Naive B cell (primary cell): ENCODE data around the gene LNP1. TPM values are rescaled to one million over a fixed set of nuclear protein-coding genes. Genes with fewer than 3 reads are reported as not detected.
"Not testable (repeated sequence)": the region's sequence is repeated elsewhere in the genome, so short reads cannot be mapped to it uniquely, and the experiment has no call there.

Source experiments
- ATAC-seq, 2 donors: fragments of 150-1000 bp; cut with Tn5 transposase; 2 replicates each; pipeline ENCODE4 v1.10.0; 2021; ENCODE audit warnings: low read depth in 2 of 2, mild to moderate bottlenecking in 2 of 2, moderate library complexity in 2 of 2
- DNase-seq: peaks from one replicate; pipeline ENCODE4 v3.0.0; 2022
- H3K27ac Mint-ChIP-seq, 6 donors: one replicate each; pipeline ENCODE4 v1.8.0; 2020 to 2022; ENCODE audit warnings: mild to moderate bottlenecking in 6 of 6, mixed read lengths in 6 of 6, moderate library complexity in 5 of 6, inconsistent platforms in 2 of 6
- H3K27me3 Mint-ChIP-seq, 3 donors: one replicate each; pipeline ENCODE4 v1.8.0; 2021 to 2022; ENCODE audit warnings: mixed read lengths in 3 of 3, mild to moderate bottlenecking in 1 of 3
- H3K36me3 Mint-ChIP-seq, 2 donors: one replicate each; pipeline ENCODE4 v1.8.0; 2020 to 2022; ENCODE audit warnings: mixed read lengths in 2 of 2, inconsistent platforms in 1 of 2, mild to moderate bottlenecking in 1 of 2
- H3K4me1 Mint-ChIP-seq, 3 donors: one replicate each; pipeline ENCODE4 v1.8.0; 2020 to 2022; ENCODE audit warnings: mixed read lengths in 3 of 3, inconsistent platforms in 1 of 3, mild to moderate bottlenecking in 1 of 3, moderate library complexity in 1 of 3
- H3K4me3 Mint-ChIP-seq, 8 donors: one replicate each; pipeline ENCODE4 v1.8.0; 2020 to 2022; ENCODE audit warnings: mild to moderate bottlenecking in 8 of 8, mixed read lengths in 8 of 8, moderate library complexity in 8 of 8, inconsistent platforms in 2 of 8
- H3K9me3 Mint-ChIP-seq, 7 donors: one replicate each; pipeline ENCODE4 v1.8.0; 2020 to 2022; ENCODE audit warnings: mixed read lengths in 7 of 7, mild to moderate bottlenecking in 5 of 7, inconsistent platforms in 2 of 7, moderate library complexity in 1 of 7
- polyA plus RNA-seq, 6 donors: library from polyadenylated mRNA; unstranded; fragments of 300-500 nt; fragmentation: Illumina TruSeq; gene quantifications; one replicate each; pipeline ENCODE4 v1.2.3, GENCODE V29; 2021; ENCODE audit warnings: low read depth in 6 of 6

LNP1 gene, protein sequence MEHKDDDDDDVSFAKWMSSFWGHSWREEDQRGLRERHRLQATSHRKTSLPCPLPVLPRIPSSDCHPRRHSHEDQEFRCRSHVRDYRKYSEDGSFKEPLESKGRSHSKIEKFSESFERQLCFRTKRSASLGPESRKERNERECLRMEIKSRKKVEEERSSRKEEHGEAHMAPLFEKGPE
- 1 to 10 TPM in 3 of 6 donors, under 1 TPM in 2, not detected in 1; 0.56 to 1.4 (median 1.0) TPM for polyA plus RNA-seq

DNA sequence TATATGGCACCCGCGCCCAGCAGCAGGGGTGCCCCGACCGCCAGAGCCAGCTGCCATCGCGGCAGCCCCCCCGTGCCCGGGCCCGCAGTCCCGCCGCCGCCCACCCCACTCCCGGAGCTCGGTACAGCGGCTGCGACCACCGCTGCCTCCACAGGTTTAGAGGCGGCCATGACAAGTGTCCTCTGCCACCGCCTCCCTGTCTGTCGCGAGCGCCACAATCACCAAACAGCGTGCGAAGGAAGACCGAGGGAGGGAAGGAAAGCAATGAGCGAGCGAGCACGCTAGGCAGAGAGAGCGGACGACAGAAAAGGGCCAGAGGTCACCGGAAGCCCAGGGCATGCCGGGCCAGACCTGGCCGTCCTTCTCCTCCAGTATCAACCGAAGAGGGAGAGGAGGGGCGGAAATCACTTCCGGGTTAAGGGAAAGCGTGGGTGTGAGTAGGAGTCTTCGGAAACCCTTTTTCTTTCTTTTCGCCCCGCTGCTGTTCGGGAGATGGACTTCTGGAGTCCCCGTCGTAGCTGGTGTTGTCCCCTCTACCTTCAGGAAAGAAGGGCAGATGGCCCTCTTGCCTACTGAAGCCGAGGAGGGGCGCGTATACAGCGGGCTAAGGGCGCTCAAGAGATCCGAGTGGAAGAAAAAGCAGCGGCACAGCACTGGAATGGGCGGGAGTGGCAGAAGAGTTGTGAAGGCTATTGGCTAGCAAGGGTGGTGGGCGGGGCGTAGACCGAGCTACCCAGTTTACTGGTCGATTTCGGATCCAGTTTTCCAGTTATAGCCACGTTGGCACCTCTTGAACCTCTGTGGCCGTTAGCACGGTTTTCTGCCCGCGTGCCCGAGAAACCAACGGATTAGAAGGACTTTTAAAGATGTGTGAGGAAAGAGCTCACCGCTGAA, at the start of gene LNP1, which contains the start of gene TOMM70:
Gene LNP1 (plus strand): TSS at position 760 of the 894 bp plus-strand sequence. CDS start 28,191 bp downstream, outside the sequence.
Gene TOMM70 (minus strand): TSS at position 310 of the 894 bp plus-strand sequence. CDS start 140 bp downstream, at position 170.
- peak within 1 kb of the TSS; percentile 97 to 99 (median 98) for H3K4me3 Mint-ChIP-seq
- no peaks in the 10 kb centered on the region for H3K9me3 Mint-ChIP-seq
- ATAC-seq: peak; percentile 85 to 86
- DNase-seq: peak; percentile 93
- no peaks in the 10 kb centered on the region for H3K36me3 Mint-ChIP-seq
- H3K27me3 Mint-ChIP-seq: no peaks in the 10 kb centered on the region
- peak within 1 kb of the TSS; percentile 91 to 99 (median 96) for H3K27ac Mint-ChIP-seq
- peaks cover 23 to 48% (median 30%) of the 10 kb centered on the region in 3 donors for H3K4me1 Mint-ChIP-seq

DNA sequence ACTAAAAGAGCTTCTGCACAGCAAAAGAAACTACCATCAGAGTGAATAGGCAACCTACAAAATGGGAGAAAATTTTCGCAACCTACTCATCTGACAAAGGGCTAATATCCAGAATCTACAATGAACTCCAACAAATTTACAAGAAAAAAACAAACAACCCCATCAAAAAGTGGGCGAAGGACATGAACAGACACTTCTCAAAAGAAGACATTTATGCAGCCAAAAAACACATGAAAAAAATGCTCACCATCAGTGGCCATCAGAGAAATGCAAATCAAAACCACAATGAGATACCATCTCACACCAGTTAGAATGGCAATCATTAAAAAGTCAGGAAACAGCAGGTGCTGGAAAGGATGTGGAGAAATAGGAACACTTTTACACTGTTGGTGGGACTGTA, 49.6 kb upstream of the LNP1 start:
- not testable (repeated sequence) for DNase-seq, H3K9me3 Mint-ChIP-seq, H3K4me3 Mint-ChIP-seq, ATAC-seq, H3K27me3 Mint-ChIP-seq, H3K4me1 Mint-ChIP-seq, H3K27ac Mint-ChIP-seq
- H3K36me3 Mint-ChIP-seq: peaks cover 28 to 30% of the 10 kb centered on the region in 2 donors

DNA sequence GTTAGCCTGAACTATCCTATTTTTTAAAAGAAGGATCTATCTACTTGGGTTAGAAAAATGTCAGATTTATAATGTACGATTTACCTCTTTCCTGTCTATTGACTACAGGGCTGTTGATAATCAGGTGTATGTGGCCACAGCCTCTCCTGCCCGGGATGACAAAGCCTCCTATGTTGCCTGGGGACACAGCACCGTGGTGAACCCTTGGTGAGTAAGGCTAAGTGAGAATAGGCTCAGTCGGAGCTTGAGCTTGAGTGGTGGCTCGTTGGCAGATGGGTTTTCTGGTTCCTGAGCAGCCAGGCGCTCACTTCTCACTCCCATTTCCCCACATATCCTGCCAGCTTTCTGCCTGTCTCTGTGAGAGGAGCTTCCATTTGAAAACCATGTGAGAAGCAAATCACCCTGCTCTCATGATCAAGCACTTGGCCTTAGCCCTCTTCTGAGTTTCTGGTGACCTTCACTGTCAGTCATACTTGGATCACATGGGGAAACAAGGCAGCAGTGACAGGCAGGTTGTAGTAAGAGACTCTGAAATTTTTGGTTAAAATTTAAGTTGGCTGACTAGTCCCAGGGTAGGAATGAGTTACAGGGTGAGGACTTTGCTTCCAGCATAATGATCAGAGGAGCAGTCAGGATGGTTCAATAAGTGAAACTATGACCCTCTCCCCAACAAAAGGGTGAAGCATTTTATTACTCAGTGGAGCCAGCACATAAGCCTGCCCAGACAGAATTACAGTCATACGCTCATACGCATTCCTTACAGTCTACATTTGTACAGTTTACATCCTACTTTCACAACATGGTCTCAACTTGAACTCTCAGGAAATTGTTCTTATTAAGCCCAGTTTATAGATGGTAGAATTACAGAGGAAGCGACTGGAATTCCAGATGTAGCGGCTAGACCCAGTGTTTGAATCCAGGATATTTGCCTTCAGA, 48.8 kb upstream of the LNP1 start:
- ATAC-seq: no peak
- peak overlapping the region in 2 of 6 donors; percentile 27 to 49 for H3K27ac Mint-ChIP-seq
- H3K9me3 Mint-ChIP-seq: no peaks in the 10 kb centered on the region
- H3K27me3 Mint-ChIP-seq: no peaks in the 10 kb centered on the region
- peaks cover 28 to 30% of the 10 kb centered on the region in 2 donors for H3K36me3 Mint-ChIP-seq
- H3K4me1 Mint-ChIP-seq: no peaks in the 10 kb centered on the region
- no peak overlapping the region for H3K4me3 Mint-ChIP-seq
- no peak for DNase-seq

DNA sequence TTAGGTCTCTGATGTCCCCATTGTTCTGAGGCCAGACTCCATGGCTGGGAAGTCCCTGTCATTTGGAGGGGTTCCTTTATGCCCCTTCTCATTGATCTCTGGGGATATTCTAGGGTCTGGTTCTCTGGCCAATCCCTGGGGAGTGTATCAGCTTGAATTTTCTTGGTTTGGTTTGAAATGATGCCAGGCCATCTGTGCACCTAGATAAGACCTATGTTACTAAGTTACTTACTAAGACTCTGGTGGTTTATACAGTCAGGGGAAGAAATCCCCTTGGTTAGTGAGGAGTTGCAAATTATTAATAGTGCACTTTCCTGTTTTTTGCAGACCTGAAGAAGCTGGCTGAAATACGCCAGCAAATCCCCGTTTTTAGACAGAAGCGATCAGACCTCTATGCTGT, 46.5 kb upstream of the LNP1 start:
- ATAC-seq (no peak), DNase-seq (no peak)
- H3K27ac Mint-ChIP-seq: peak overlapping the region in 1 of 6 donors; percentile 14
- peaks cover 14 to 21% of the 10 kb centered on the region in 2 donors for H3K36me3 Mint-ChIP-seq
- no peak overlapping the region for H3K4me3 Mint-ChIP-seq
- H3K27me3 Mint-ChIP-seq: no peaks in the 10 kb centered on the region
- H3K9me3 Mint-ChIP-seq: no peaks in the 10 kb centered on the region
- H3K4me1 Mint-ChIP-seq: no peaks in the 10 kb centered on the region

DNA sequence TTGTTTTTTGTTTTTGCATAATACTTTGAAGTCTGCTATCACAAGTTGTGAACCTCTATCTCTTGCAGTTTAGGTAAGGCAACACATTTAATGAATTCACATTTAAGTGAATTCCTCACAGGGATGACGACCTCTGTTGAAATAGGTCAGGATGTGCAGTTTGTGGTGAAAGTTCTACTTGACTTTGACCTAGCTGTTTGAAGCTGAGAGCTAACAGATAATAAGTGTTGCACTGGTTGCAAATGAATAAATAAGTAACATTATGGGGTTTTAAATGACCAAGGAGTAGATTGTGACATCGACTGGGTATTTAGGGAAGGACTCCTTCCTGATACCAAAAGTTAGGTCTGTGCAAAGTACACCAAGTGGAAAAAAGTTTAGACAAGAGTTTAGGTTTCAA, 42.9 kb upstream of the LNP1 start:
- Mint-ChIP-seq H3K4me3 (no peak overlapping the region), H3K4me1 (no peaks in the 10 kb centered on the region), H3K27ac (peak overlapping the region in 2 of 6 donors; percentile 34 to 50), H3K9me3 (peaks cover 0 to 6% (median 4%) of the 10 kb centered on the region in 7 donors), H3K27me3 (no peaks in the 10 kb centered on the region), H3K36me3 (peaks cover 16 to 21% of the 10 kb centered on the region in 2 donors)
- DNase-seq: no peak
- no peak for ATAC-seq

DNA sequence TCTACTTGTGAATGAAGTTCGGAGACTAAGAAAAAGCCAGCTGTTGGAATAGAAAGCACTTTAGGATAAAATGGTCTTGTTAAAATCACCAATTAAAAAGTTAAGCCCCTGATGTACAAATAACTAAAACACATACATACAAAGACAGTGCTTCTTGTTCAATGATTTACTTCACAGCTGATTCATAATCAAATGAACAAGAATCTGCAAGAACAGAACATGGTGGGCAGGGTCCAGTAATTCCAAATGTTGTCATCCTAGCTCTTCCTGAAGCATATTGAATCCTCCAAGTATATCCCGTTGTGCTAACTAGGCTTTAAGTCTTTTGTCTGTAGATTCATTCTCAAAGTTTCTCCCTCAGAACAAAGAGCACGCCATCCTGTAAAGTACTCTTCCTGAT, 42.3 kb upstream of the LNP1 start:
- H3K4me3 Mint-ChIP-seq: no peak overlapping the region
- H3K36me3 Mint-ChIP-seq: peaks cover 22 to 24% of the 10 kb centered on the region in 2 donors
- ATAC-seq (no peak), DNase-seq (no peak)
- no peaks in the 10 kb centered on the region for H3K4me1 Mint-ChIP-seq
- H3K27me3 Mint-ChIP-seq: no peaks in the 10 kb centered on the region
- H3K9me3 Mint-ChIP-seq: peaks cover 0 to 6% (median 4%) of the 10 kb centered on the region in 7 donors
- peak overlapping the region in 2 of 6 donors; percentile 34 to 54 for H3K27ac Mint-ChIP-seq

DNA sequence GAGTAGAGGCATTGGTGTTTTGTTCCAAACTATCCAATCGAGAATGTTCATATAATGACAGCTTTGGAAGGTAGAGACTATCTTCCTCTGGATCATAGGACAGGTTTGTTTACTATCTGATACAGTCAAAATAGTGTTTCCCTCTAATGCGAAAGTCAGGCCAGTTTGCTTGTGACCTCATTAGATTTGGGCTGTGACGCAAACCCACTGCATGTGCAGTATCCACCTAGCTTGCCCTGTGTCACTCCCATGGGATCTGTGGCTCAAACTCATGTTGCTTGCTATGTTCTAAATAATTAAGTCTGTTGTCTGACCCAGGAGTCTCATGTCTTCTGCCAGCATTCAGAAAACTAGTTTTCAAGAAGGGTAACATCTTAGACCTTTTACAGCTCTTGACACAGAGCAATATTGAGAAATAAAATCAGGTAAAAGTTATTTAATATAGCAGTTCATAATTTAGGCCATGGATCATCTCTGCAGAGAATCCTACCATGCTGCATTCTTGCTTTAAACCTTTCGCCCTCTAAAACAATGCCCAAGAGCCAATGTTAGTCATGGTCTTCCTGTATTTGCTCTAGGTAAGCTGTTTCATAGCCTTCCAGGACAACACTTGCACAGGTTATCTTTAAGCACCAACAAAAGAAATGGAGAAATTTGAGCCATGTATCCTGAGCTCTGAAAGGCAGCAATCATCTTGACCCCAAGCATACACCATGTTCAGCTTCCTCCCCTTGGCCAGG, 40.4 kb upstream of the LNP1 start:
- Mint-ChIP-seq H3K36me3 (peaks cover 17 to 27% of the 10 kb centered on the region in 2 donors), H3K4me3 (no peak overlapping the region), H3K27me3 (no peaks in the 10 kb centered on the region), H3K4me1 (no peaks in the 10 kb centered on the region), H3K27ac (no peak overlapping the region), H3K9me3 (peaks cover 0 to 6% (median 4%) of the 10 kb centered on the region in 7 donors)
- ATAC-seq (no peak), DNase-seq (no peak)

DNA sequence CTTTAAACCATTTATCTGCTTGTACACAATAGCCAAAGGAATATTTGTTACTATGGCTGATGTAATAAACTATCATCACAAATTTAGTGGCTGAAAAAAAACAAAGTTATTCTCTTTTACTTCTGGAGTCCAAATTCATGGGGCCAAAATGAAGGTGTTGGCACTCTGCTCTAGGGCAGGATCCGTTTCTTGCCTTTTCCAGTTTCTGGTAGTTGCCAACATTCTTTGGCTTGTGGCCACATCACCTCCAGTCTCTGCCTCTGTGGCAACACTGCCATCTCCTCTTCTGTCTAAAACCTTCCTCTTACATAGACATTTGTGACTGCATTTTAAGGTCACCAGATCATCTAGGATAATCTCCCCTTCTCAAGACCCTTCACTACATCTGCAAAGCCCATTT, 39.4 kb upstream of the LNP1 start:
- no peak overlapping the region for H3K27ac Mint-ChIP-seq
- no peak overlapping the region for H3K4me3 Mint-ChIP-seq
- H3K9me3 Mint-ChIP-seq: peaks cover 0 to 6% (median 4%) of the 10 kb centered on the region in 7 donors
- no peaks in the 10 kb centered on the region for H3K4me1 Mint-ChIP-seq
- peaks cover 17 to 28% of the 10 kb centered on the region in 2 donors for H3K36me3 Mint-ChIP-seq
- no peak for DNase-seq
- no peaks in the 10 kb centered on the region for H3K27me3 Mint-ChIP-seq
- no peak for ATAC-seq

DNA sequence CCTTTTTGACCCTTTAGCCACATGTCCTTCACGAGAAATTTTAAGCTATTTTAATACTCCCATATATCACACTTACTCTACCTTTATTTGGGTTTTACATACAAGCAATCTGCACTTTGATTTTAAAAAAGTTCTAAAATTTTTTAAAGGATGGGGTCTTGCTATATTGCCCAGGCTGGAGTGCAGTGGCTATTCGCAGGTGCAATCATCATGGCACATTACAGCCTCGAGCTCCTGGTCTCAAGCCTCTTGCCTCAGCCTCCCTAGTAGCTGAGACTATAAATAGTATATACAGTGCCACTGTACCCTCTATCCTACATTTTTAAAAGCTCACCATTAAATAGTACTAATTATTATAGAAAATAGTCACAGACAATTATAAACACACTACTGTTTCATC, 36.9 kb upstream of the LNP1 start:
- Mint-ChIP-seq H3K4me3 (peak overlapping the region in 1 of 8 donors; percentile 29), H3K27ac (peak overlapping the region in 2 of 6 donors; percentile 52 to 63), H3K36me3 (peaks cover 17 to 36% of the 10 kb centered on the region in 2 donors), H3K9me3 (peaks cover 0 to 6% (median 4%) of the 10 kb centered on the region in 7 donors), H3K4me1 (no peaks in the 10 kb centered on the region), H3K27me3 (no peaks in the 10 kb centered on the region)
- no peak for DNase-seq
- ATAC-seq: no peak

DNA sequence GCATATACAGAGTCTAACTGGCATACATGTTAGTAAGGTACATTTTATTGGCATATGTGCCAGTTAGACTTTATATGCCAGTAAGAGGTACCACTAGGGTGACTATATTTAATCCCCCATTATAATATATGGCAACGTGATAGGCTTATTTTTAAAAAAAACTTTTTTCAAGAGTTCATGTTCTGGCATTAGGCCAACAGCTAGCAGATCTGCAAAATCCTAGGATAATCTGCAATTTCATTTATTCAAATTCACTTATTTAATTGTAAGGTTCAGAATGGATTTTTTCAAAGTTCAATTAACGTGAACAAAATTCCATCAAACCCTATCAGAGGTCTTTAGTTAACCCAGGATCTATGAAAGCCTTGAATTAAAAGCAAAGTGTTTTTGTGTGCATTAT, 34.9 kb upstream of the LNP1 start:
- Mint-ChIP-seq H3K36me3 (peaks cover 17 to 36% of the 10 kb centered on the region in 2 donors), H3K27ac (no peak overlapping the region)

DNA sequence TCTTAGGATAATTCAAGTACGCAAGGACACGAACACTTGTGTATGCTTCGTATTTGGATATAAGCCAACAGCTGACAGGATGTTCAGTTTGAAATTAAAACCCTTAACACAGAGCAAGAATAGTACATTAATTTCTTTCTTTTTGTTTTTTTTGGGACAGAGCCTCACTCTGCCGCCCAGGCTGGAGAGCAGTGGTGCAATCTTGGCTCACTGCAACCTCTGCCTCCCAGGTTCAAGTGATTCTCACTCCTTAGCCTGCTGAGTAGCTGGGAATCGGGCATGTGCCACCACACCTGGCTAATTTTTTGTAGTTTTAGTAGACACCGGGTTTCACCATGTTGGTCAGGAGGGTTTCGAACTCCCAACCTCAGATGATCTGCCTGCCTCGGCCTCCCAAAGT, 32.9 kb upstream of the LNP1 start:
- no peak overlapping the region for H3K27ac Mint-ChIP-seq
- H3K36me3 Mint-ChIP-seq: peaks cover 8 to 28% of the 10 kb centered on the region in 2 donors

More for the DNA sequence above, 34.9 kb upstream of the LNP1 start:
- Mint-ChIP-seq H3K27me3 (no peaks in the 10 kb centered on the region), H3K4me1 (no peaks in the 10 kb centered on the region), H3K4me3 (no peak overlapping the region), H3K9me3 (peaks cover 0 to 6% (median 4%) of the 10 kb centered on the region in 7 donors)
- no peak for ATAC-seq
- no peak for DNase-seq

DNA sequence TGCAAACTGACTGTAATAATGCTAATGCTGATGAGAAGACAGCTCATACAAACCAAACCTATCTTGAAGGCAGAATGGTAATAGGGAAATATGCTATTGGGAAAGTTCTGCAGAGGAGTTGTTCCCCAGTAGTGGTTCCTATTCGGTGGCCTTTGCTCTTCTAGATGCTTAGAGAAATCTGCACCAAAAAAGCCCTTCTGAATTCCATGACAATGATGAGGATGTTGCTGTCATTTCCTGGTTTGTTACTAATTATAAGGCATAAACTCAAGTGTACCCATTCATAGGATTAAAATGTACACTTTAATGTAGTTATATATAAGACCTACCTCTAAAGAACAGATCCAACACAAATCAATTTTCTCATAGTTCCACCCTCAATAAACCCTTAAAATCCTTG, 30.6 kb upstream of the LNP1 start:
- no peak for ATAC-seq
- no peaks in the 10 kb centered on the region for H3K9me3 Mint-ChIP-seq
- DNase-seq: no peak
- no peak overlapping the region for H3K27ac Mint-ChIP-seq
- no peaks in the 10 kb centered on the region for H3K4me1 Mint-ChIP-seq
- no peaks in the 10 kb centered on the region for H3K27me3 Mint-ChIP-seq
- peaks cover 0 to 12% of the 10 kb centered on the region in 2 donors for H3K36me3 Mint-ChIP-seq
- no peak overlapping the region for H3K4me3 Mint-ChIP-seq

More for the DNA sequence above, 32.9 kb upstream of the LNP1 start:
- ATAC-seq: no peak
- Mint-ChIP-seq H3K4me1 (no peaks in the 10 kb centered on the region), H3K27me3 (no peaks in the 10 kb centered on the region), H3K4me3 (no peak overlapping the region), H3K9me3 (no peaks in the 10 kb centered on the region)
- no peak for DNase-seq
